ENCODE measurements around the gene NELL1. TPM values are rescaled to one million over a fixed set of nuclear protein-coding genes. Genes with fewer than 3 reads are reported as not detected.

Gene NELL1
- total RNA-seq, 6 donors from 2014 or later: 0.26 TPM; not detected in 5

DNA sequence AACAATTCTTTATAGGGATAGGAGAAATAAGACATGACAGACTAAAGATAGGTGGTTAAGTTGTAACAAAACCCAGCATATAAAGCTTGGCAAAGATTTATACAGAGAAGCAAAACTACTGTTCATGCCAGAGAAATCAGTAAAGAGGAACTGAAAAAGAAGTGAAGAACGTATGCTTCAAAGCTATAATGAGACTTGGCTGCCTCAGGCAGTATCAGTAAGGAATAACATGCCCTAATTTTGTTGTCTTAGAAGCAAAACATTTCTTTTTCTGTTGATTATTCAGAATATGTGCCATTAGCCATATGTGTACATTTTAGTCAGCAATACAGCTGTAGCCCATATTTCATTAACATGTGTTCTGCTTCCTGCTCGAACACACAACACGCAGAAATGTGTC lies 403.2 kb downstream of the NELL1 start:
- 63 to 73% methylated on average over 3 of the region's 3 CpGs for WGBS, 2 donors
- TF ChIP-seq EP300 (IDR thresholded peaks at IDR 0.05): no peak
- TF ChIP-seq POLR2AphosphoS5 (IDR thresholded peaks at IDR 0.05): no peak
- no peak for TF ChIP-seq POLR2A (IDR thresholded peaks at IDR 0.05)
- TF ChIP-seq, protein P1, sequence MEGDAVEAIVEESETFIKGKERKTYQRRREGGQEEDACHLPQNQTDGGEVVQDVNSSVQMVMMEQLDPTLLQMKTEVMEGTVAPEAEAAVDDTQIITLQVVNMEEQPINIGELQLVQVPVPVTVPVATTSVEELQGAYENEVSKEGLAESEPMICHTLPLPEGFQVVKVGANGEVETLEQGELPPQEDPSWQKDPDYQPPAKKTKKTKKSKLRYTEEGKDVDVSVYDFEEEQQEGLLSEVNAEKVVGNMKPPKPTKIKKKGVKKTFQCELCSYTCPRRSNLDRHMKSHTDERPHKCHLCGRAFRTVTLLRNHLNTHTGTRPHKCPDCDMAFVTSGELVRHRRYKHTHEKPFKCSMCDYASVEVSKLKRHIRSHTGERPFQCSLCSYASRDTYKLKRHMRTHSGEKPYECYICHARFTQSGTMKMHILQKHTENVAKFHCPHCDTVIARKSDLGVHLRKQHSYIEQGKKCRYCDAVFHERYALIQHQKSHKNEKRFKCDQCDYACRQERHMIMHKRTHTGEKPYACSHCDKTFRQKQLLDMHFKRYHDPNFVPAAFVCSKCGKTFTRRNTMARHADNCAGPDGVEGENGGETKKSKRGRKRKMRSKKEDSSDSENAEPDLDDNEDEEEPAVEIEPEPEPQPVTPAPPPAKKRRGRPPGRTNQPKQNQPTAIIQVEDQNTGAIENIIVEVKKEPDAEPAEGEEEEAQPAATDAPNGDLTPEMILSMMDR (IDR thresholded peaks at IDR 0.05): no peak
- Histone ChIP-seq H3K36me3 (no peaks in the 10 kb centered on the region), H3K9me3 (no peaks in the 10 kb centered on the region), H3K4me1 (no peaks in the 10 kb centered on the region), H3K27ac (no peak overlapping the region), H3K4me3 (no peak overlapping the region), H3K27me3 (no peaks in the 10 kb centered on the region)
- DNase-seq (no peak), ATAC-seq (ENCODE audit: low FRiP score in 2 of 2) (no peak)

DNA sequence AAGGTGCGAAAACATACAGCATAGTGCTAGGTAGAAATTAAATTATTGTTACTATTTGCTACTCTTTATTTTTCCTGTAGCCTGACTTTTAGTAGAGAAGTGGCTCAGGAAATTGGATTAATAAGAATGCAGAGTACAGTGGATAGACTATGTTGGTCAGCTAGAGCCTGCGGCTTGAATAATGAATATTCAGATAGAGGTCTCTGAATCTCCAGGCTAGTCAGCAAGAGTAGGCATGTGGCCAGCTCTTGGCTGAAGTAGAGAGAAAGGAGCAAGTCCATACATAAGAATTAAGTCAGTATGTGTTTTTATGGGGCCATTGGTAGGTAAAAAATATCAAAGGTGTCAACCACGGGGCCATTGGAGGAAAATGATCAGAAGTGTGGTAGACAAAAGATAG lies 413.5 kb downstream of the NELL1 start:
- DNase-seq (no peak), ATAC-seq (ENCODE audit: low FRiP score in 2 of 2) (no peak)
- no peak overlapping the region for H3K4me3 ChIP-seq
- no peaks in the 10 kb centered on the region for H3K4me1 ChIP-seq
- 88 to 89% methylated on average over 3 of the region's 3 CpGs for WGBS, 2 donors
- no peaks in the 10 kb centered on the region for H3K36me3 ChIP-seq
- H3K27me3 ChIP-seq: no peaks in the 10 kb centered on the region
- no peaks in the 10 kb centered on the region for H3K9me3 ChIP-seq
- TF ChIP-seq POLR2AphosphoS5 (IDR thresholded peaks at IDR 0.05) (no peak), EP300 (IDR thresholded peaks at IDR 0.05) (no peak), POLR2A (IDR thresholded peaks at IDR 0.05) (no peak)
- TF ChIP-seq, protein P1 (IDR thresholded peaks at IDR 0.05): no peak
- H3K27ac ChIP-seq: no peak overlapping the region

DNA sequence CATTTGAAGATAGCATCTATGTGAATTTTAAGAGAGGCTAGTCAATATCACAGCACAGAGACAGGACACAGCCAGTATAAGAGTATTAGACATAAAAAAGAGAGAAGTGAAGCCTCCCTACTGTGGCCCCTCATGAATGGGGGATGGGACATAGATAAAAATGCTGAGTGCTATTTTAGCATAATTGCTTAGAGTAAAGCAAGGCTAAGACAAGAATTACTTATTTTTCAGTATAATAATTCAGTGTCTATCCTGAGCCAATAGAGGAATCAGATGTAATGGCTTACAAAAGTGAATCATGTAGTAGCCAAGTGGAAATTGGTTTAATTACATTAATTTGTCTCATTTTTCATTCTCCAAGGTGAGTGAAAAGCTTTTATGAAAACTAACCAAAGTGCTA lies 419.5 kb downstream of the NELL1 start:
- no peaks in the 10 kb centered on the region for H3K27me3 ChIP-seq
- DNase-seq (no peak), ATAC-seq (ENCODE audit: low FRiP score in 2 of 2) (no peak)
- no peaks in the 10 kb centered on the region for H3K4me1 ChIP-seq
- no peak overlapping the region for H3K4me3 ChIP-seq
- no peak for TF ChIP-seq EP300 (IDR thresholded peaks at IDR 0.05)
- no peak for TF ChIP-seq POLR2A (IDR thresholded peaks at IDR 0.05)
- TF ChIP-seq, protein P1 (IDR thresholded peaks at IDR 0.05): no peak
- TF ChIP-seq POLR2AphosphoS5 (IDR thresholded peaks at IDR 0.05): no peak
- no peaks in the 10 kb centered on the region for H3K9me3 ChIP-seq
- H3K36me3 ChIP-seq: no peaks in the 10 kb centered on the region
- no peak overlapping the region for H3K27ac ChIP-seq

DNA sequence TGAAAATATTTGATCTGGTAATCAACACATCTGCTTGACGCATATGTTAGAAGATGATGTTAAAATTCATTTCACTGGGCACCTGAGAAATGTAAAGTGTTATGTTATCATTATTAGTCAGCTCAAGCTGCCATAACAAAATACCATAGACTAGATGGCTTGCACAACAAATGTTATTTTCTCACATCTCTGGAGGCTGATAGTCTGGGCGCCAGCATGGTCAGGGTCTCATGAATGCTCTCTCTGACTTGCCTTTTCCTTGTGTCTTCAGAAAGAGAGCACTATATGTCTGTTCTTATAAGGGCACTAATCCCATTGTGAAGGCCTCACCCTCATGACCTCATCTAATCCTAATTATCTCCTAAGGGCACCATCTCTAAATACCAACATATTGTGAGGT lies 435.3 kb downstream of the NELL1 start:
- 88 to 94% methylated on average over 2 of the region's 2 CpGs for WGBS, 2 donors
- no peaks in the 10 kb centered on the region for H3K36me3 ChIP-seq

More for the DNA sequence above, 435.3 kb downstream of the NELL1 start:
- Histone ChIP-seq H3K27ac (no peak overlapping the region), H3K9me3 (no peaks in the 10 kb centered on the region), H3K27me3 (no peaks in the 10 kb centered on the region), H3K4me3 (no peak overlapping the region), H3K4me1 (no peaks in the 10 kb centered on the region)
- no peak for ATAC-seq (ENCODE audit: low FRiP score in 2 of 2)
- TF ChIP-seq POLR2AphosphoS5 (IDR thresholded peaks at IDR 0.05) (no peak), EP300 (IDR thresholded peaks at IDR 0.05) (no peak), POLR2A (IDR thresholded peaks at IDR 0.05) (no peak)
- TF ChIP-seq, protein P1 (IDR thresholded peaks at IDR 0.05): no peak
- DNase-seq: no peak

All from upper lobe of left lung (tissue), 6 donors.